Esophagus (tissue), 2 donors: ENCODE data around the gene RYR1. TPM values are rescaled to one million over a fixed set of nuclear protein-coding genes. Genes with fewer than 3 reads are reported as not detected.
"Not testable (repeated sequence)": the region's sequence is repeated elsewhere in the genome, so short reads cannot be mapped to it uniquely, and the experiment has no call there.

ENCODE experiments used
- H3K27ac ChIP-seq, 2 donors: one replicate each; pipeline ENCODE4 v1.5.1; 2013; ENCODE audit warnings: low read depth in 2 of 2, mild to moderate bottlenecking in 2 of 2, inconsistent platforms in 1 of 2, low read length in 1 of 2, moderate library complexity in 1 of 2
- H3K27me3 ChIP-seq, 2 donors: one replicate each; pipeline ENCODE4 v1.6.1; 2013; ENCODE audit warnings: low read length in 2 of 2, control low read depth in 1 of 2, mild to moderate bottlenecking in 1 of 2; ENCODE audit not compliant: insufficient read depth in 2 of 2, control insufficient read depth in 1 of 2
- H3K36me3 ChIP-seq, 2 donors: one replicate each; pipeline ENCODE4 v1.6.1; 2013; ENCODE audit warnings: low read length in 1 of 2; ENCODE audit not compliant: control insufficient read depth in 2 of 2, insufficient read depth in 2 of 2
- H3K4me1 ChIP-seq, 2 donors: one replicate each; pipeline ENCODE4 v1.6.1; 2013; ENCODE audit warnings: low read length in 1 of 2; ENCODE audit not compliant: control insufficient read depth in 2 of 2, insufficient read depth in 2 of 2
- H3K4me3 ChIP-seq, 2 donors: one replicate each; pipeline ENCODE4 v1.5.1; 2013; ENCODE audit warnings: low read length in 2 of 2, mild to moderate bottlenecking in 2 of 2, low read depth in 1 of 2, moderate library complexity in 1 of 2
- H3K9me3 ChIP-seq, 2 donors: one replicate each; pipeline ENCODE4 v1.6.1; 2013; ENCODE audit warnings: mild to moderate bottlenecking in 2 of 2, low read depth in 1 of 2, low read length in 1 of 2, moderate library complexity in 1 of 2; ENCODE audit not compliant: control insufficient read depth in 2 of 2, insufficient read depth in 1 of 2
- WGBS, 2 donors: extraction: QIAGEN DNeasy Blood & Tissue Kit; methylation state at CpG; one replicate each; pipeline ENCODE4 v1.1.7; 2013; 5-methylcytosine and 5-hydroxymethylcytosine counted together
- polyA plus RNA-seq, 2 donors: library from polyadenylated mRNA; stranded (reverse); fragments of 200-250 nt; gene quantifications; one replicate each; pipeline ENCODE4 v1.2.3, GENCODE V29; 2013
- donor health status: healthy with polysubstance abuse.
- donor health status: Bipolar disorder and iron deficiency.

The RYR1 gene
- polyA plus RNA-seq, 2 donors, result 8.0 to 8.7 TPM

DNA sequence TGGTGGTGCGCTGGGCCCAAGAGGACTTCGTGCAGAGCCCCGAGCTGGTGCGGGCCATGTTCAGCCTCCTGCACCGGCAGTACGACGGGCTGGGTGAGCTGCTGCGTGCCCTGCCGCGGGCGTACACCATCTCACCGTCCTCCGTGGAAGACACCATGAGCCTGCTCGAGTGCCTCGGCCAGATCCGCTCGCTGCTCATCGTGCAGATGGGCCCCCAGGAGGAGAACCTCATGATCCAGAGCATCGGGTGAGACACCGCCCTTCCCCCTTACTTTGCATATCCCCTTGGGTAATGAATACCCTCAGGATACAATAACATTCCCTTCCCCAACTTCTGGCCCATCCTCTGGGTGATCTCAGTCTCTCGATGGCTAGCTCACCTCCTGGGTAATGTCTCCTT lies 60.9 kb downstream of the RYR1 start:
- H3K36me3 ChIP-seq, result no peaks in the 10 kb centered on the region
- H3K9me3 ChIP-seq, result peaks cover 0 to 5% of the 10 kb centered on the region in 2 donors
- no peaks in the 10 kb centered on the region for H3K4me1 ChIP-seq
- 88 to 89% methylated on average over 21 of the region's 21 CpGs for WGBS, 2 donors
- H3K27ac ChIP-seq, result no peak overlapping the region
- H3K27me3 ChIP-seq, result no peaks in the 10 kb centered on the region
- H3K4me3 ChIP-seq, result no peak overlapping the region

DNA sequence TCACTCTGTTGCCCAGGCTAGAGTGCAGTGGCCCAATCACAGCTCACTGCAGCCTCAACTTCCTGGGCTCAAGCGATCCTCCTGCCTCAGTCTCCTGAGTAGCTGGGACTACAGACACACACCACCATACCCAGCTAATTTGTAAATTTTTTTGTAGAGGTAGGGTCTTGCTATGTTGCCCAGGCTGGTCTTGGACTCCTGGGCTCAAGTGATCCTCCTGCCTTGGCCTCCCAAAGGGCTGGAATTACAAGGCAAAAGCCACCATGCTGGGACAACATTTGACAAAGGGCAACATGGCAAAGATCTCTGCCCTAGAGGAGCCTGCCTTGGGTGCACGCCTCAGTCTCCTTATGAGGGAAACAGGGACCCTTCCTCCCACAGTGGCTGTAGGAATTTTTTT lies 61.9 kb downstream of the RYR1 start:
- 92 to 100% methylated on average over 2 of the region's 2 CpGs for WGBS, 2 donors
- not testable (repeated sequence) for H3K27ac ChIP-seq, H3K4me1 ChIP-seq, H3K4me3 ChIP-seq, H3K27me3 ChIP-seq, H3K36me3 ChIP-seq, H3K9me3 ChIP-seq

DNA sequence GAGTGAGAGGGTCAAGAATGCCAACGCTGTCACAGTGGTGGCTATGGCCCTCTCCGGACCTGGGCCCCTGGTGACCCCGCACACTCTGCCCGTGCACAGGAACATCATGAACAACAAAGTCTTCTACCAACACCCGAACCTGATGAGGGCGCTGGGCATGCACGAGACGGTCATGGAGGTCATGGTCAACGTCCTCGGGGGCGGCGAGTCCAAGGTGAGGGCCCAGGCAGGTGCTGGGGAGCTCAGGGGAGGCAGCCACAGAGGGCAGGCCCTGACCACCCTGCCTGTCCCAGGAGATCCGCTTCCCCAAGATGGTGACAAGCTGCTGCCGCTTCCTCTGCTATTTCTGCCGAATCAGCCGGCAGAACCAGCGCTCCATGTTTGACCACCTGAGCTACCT lies 62.6 kb downstream of the RYR1 start:
- 88 to 90% methylated on average over 17 of the region's 17 CpGs for WGBS, 2 donors
- Histone ChIP-seq H3K4me3 (no peak overlapping the region), H3K4me1 (no peaks in the 10 kb centered on the region), H3K27ac (no peak overlapping the region), H3K27me3 (no peaks in the 10 kb centered on the region), H3K36me3 (no peaks in the 10 kb centered on the region), H3K9me3 (peaks cover 0 to 2% of the 10 kb centered on the region in 2 donors)

DNA sequence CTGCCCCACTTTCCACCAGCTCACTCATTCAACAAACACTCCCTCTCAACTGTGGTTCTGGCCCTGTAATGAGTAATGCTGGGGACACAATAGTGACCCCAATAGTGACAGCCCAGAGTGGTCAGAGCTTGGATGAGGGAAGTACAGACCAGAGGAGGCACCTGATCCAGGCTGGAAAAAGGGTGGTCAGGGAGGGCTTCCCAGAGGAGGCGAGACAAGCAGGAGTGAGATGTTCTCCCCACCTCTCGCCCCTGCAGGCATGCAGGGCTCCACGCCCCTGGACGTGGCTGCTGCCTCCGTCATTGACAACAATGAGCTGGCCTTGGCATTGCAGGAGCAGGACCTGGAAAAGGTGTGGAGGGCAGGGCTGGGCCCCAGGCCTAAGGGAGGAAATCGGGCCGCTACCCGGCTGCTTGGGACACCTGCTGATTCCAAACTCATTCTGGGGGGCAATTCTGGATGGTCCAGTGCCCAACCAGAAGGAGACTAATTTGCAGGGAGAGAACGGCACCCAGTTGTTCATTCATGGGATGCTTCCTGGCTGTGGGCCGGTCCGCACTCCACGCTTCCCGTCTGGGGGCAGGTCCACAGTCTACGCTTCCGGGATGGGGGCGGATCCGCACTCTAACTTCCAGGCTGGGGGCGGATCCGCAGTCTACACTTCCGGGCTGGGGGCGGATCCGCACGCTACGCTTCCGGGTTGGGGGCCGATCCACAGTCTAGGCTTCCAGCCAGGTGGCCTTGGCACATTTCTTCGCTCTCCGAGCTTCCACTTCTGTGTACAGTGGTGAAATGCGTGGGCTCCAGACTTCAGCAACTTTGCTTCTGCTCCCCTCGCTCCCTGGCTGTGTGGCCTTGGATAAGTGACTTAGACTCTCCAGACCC lies 63.4 kb downstream of the RYR1 start:
- Histone ChIP-seq H3K4me3 (no peak overlapping the region), H3K9me3 (no peaks in the 10 kb centered on the region), H3K36me3 (no peaks in the 10 kb centered on the region), H3K27me3 (no peaks in the 10 kb centered on the region), H3K27ac (no peak overlapping the region), H3K4me1 (no peaks in the 10 kb centered on the region)
- 79 to 81% methylated on average over 30 of the region's 30 CpGs for WGBS, 2 donors

DNA sequence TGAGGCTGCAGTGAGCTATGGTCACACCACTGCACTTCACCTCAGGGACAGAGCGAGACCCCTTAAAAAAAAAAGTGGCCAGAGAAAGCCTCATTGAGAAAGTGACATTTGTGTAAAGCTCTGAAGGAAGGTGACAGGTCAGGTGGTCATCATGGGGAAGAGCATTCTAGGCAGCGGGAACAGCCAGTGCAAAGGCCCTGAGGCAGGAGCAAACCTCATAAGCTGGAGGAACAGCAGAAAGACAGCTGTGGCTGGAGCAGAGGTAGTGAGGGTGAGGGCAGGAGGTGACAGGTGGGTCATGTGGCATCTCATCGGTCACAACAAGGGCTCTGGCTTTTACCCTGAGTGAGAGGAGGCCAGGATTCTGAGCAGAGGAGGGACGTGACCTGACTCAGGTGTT lies 64.4 kb downstream of the RYR1 start:
- Histone ChIP-seq H3K4me3 (no peak overlapping the region), H3K36me3 (no peaks in the 10 kb centered on the region), H3K9me3 (no peaks in the 10 kb centered on the region), H3K4me1 (no peaks in the 10 kb centered on the region), H3K27ac (no peak overlapping the region), H3K27me3 (no peaks in the 10 kb centered on the region)
- 92% methylated on average over 4 of the region's 4 CpGs for WGBS, 2 donors

DNA sequence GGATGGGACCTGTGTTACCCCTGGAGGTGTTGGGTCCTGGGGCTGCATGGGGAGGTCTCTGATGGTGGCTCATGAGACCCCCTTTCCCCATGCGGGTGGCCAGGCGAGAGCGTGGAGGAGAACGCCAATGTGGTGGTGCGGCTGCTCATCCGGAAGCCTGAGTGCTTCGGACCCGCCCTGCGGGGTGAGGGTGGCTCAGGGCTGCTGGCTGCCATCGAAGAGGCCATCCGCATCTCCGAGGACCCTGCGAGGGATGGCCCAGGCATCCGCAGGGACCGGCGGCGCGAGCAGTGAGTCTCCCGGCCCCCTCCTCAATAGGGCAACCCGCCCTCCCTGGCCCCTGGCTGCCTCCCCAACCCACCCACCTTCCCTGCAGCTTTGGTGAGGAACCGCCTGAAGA lies 66.0 kb downstream of the RYR1 start:
- 95 to 96% methylated on average over 20 to 21 of the region's 21 CpGs for WGBS, 2 donors

DNA sequence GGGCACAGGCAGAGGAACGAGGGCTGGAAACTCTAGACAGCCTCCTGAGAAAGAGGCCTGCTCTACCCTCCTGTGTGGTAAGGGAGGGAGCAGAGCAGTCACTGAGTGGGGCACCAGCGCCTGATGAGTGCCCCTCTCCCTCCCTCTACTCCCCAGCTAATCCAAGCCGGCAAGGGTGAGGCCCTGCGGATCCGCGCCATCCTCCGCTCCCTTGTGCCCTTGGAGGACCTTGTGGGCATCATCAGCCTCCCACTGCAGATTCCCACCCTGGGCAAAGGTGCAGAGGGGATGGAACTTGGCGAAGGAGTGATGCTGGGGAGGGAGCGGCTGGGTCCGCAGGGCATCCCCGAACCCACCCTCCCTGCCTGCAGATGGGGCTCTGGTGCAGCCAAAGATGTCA lies 67.0 kb downstream of the RYR1 start:
- Histone ChIP-seq H3K27me3 (no peaks in the 10 kb centered on the region), H3K27ac (no peak overlapping the region), H3K36me3 (no peaks in the 10 kb centered on the region), H3K9me3 (no peaks in the 10 kb centered on the region), H3K4me1 (no peaks in the 10 kb centered on the region), H3K4me3 (no peak overlapping the region)
- WGBS, 2 donors, result 76 to 82% methylated on average over 9 to 11 of the region's 11 CpGs

More for the DNA sequence above, 66.0 kb downstream of the RYR1 start:
- H3K36me3 ChIP-seq, result no peaks in the 10 kb centered on the region
- no peaks in the 10 kb centered on the region for H3K27me3 ChIP-seq
- no peak overlapping the region for H3K4me3 ChIP-seq
- no peak overlapping the region for H3K27ac ChIP-seq
- no peaks in the 10 kb centered on the region for H3K9me3 ChIP-seq
- no peaks in the 10 kb centered on the region for H3K4me1 ChIP-seq

DNA sequence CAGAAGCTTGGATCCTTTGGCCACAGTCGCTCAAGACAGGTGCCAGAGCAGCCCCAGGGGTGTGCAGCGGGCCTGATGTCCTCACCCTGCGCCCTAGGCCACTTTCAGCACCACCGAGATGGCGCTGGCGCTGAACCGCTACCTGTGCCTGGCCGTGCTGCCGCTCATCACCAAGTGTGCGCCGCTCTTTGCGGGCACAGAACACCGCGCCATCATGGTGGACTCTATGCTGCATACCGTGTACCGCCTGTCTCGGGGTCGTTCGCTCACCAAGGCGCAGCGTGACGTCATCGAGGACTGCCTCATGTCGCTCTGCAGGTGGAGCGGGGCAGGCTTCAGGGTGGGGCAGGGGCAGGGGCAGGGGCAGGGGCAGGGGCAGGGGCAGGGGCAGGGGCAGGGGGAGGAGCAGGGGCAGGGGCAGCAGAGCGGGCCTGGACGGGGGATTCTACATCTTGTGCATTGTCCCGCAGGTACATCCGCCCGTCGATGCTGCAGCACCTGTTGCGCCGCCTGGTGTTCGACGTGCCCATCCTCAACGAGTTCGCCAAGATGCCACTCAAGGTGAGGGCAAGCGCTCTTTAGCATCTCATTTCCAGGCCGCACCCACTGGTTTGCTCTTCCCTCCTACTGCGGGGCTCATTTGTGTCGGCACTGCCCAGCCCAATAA lies 69.1 kb downstream of the RYR1 start:
- no peak overlapping the region for H3K4me3 ChIP-seq
- WGBS, 2 donors, result 92 to 93% methylated on average over 40 to 41 of the region's 41 CpGs

DNA sequence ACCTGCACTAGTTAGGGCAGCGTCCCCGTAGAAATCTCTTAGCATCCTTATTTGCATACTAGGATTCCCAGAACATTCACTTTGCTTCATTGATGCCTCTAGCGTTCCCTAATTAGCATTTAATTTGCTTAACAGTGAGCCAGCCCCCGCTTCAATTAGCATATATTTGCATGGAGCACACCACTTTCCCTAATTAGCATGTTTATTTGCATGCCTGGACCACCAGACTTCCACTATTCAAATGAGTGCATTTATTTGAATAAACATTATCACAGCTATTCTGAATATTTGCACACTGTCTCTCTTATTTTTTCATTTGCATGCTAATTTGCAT lies 69.6 kb downstream of the RYR1 start:
- 78 to 79% methylated on average over 4 of the region's 4 CpGs for WGBS, 2 donors
- Histone ChIP-seq H3K4me3 (no peak overlapping the region), H3K36me3 (no peaks in the 10 kb centered on the region), H3K4me1 (peaks cover 0 to 2% of the 10 kb centered on the region in 2 donors), H3K27me3 (no peaks in the 10 kb centered on the region), H3K9me3 (no peaks in the 10 kb centered on the region), H3K27ac (no peak overlapping the region)

More for the DNA sequence above, 69.1 kb downstream of the RYR1 start:
- Histone ChIP-seq H3K27ac (no peak overlapping the region), H3K9me3 (no peaks in the 10 kb centered on the region), H3K4me1 (peaks cover 0 to 2% of the 10 kb centered on the region in 2 donors), H3K36me3 (no peaks in the 10 kb centered on the region), H3K27me3 (no peaks in the 10 kb centered on the region)

DNA sequence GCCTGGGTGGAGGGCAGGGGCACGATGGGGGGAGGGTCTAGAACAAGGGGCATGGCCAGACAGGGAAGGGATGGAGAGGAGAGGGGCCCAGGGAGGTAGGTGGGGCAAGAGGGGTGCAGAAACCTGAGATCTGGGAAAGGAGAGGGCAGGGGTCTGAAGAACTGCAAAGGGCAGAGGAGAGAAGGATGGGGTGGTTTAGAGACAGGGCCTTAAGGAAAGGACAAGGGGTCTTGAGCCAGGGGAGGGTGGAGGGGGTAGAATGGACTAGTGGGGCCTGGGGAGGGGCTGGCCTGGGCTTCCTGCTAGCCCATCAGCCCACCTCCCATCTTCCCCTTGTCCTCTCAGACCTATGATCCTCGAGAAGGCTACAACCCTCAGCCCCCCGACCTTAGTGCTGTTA lies 72.5 kb downstream of the RYR1 start:
- Histone ChIP-seq H3K27me3 (no peaks in the 10 kb centered on the region), H3K36me3 (no peaks in the 10 kb centered on the region), H3K4me1 (peaks cover 0 to 2% of the 10 kb centered on the region in 2 donors), H3K27ac (no peak overlapping the region), H3K9me3 (no peaks in the 10 kb centered on the region), H3K4me3 (no peak overlapping the region)
- 54 to 71% methylated on average over 3 of the region's 3 CpGs for WGBS, 2 donors
